ENCODE data around the gene FARSB.

FARSB gene

GRCh38 chr2:222673273-222673672 is 17.4 kb upstream of the FARSB start:
- no peak overlapping the region for H3K4me3 ChIP-seq (ENCODE audit: low read length)
- no peak for TF ChIP-seq CTCF (conservative IDR thresholded peaks at IDR 0.05; ENCODE audit: low read length)
- no peak for DNase-seq (ENCODE audit: low read depth)

GRCh38 chr2:222672068-222672401 is 16.1 kb upstream of the FARSB start:
- DNase-seq (ENCODE audit: low read depth) = no peak
- H3K4me3 ChIP-seq (ENCODE audit: low read length) = peak overlapping the region; percentile 47

GRCh38 chr2:222671259-222672067 is 15.6 kb upstream of the FARSB start, which contains the start of gene MOGAT1:
MOGAT1 (plus strand) TSS chr2:222671658; CDS start chr2:222671786, 128 bp downstream.
- peak; percentile 15; the same call in 1 of the 2 replicates for TF ChIP-seq CTCF (conservative IDR thresholded peaks at IDR 0.05; ENCODE audit: low read length)
- H3K4me3 ChIP-seq (ENCODE audit: low read length) = peak within 1 kb of the TSS; percentile 47
- DNase-seq (ENCODE audit: low read depth) = no peak

More at GRCh38 chr2:222672068-222672401, 16.1 kb upstream of the FARSB start:
- TF ChIP-seq CTCF (conservative IDR thresholded peaks at IDR 0.05; ENCODE audit: low read length) = no peak

- TF ChIP-seq CTCF (conservative IDR thresholded peaks at IDR 0.05; ENCODE audit: low read length) = no peak
- no peak for DNase-seq (ENCODE audit: low read depth)
- H3K4me3 ChIP-seq (ENCODE audit: low read length) = no peak overlapping the region
Observed at GRCh38 chr2:222670191-222671038, 14.5 kb upstream of the FARSB start.

GRCh38 chr2:222669353-222669752 is 13.5 kb upstream of the FARSB start:
- no peak overlapping the region for H3K4me3 ChIP-seq (ENCODE audit: low read length)

GRCh38 chr2:222668494-222669154 is 12.7 kb upstream of the FARSB start:
- DNase-seq (ENCODE audit: low read depth) = no peak

More at GRCh38 chr2:222669353-222669752, 13.5 kb upstream of the FARSB start:
- DNase-seq (ENCODE audit: low read depth) = no peak
- TF ChIP-seq CTCF (conservative IDR thresholded peaks at IDR 0.05; ENCODE audit: low read length) = no peak

More at GRCh38 chr2:222668494-222669154, 12.7 kb upstream of the FARSB start:
- TF ChIP-seq CTCF (conservative IDR thresholded peaks at IDR 0.05; ENCODE audit: low read length) = no peak
- H3K4me3 ChIP-seq (ENCODE audit: low read length) = no peak overlapping the region
